Measurements from ENCODE around the gene DRICH1.

The DRICH1 gene

DNA sequence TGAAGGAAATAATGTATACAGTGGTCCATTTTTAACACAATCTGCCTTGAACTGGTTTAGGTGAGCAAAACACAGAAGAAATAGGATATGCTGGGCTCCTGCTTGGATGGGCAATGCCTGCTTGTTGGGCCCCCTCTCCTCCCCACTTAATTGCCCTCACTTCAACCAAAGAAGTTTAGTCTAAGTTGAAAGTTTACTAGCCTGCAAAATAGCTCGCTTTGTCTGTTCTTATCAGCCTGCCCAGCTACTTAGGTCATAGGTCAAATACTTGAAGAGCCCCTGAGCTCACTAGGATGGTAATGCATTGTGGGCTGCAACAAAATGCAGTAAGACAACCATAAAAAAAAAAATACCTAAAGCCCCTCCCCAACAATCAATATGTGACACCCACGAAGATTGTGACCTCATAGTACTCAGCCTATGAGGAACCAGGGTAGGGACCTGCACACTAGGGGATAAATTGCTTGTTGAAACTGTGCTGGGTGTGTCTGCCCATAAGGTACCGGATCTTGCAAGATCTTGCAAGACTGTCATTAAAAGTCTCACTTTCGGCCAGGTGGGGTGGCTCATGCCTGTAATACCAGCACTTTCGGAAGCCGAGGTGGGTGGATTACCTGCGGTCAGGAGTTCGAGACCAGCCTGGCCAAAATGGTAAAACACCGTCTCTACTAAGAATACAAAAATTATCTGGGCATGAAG, 10.9 kb downstream of the DRICH1 start:
- H3K27ac ChIP-seq (ENCODE audit: low read length): no peak overlapping the region
- no peak for DNase-seq (ENCODE audit: low read depth, low spot score)
- H3K4me1 ChIP-seq (ENCODE audit: control insufficient read depth, insufficient read depth, low read length): no peaks in the 10 kb centered on the region
- H3K36me3 ChIP-seq (ENCODE audit: control insufficient read depth, insufficient read depth, low read length): no peaks in the 10 kb centered on the region
- no CpG with 5 or more reads among the region's 9 CpGs for WGBS (ENCODE audit: insufficient coverage, insufficient read length)
- H3K4me3 ChIP-seq (ENCODE audit: low read length): no peak overlapping the region
- no peaks in the 10 kb centered on the region for H3K9me3 ChIP-seq (ENCODE audit: control insufficient read depth, insufficient read depth, low read length)
- H3K27me3 ChIP-seq (ENCODE audit: control insufficient read depth, insufficient read depth, low read length): no peaks in the 10 kb centered on the region

DNA sequence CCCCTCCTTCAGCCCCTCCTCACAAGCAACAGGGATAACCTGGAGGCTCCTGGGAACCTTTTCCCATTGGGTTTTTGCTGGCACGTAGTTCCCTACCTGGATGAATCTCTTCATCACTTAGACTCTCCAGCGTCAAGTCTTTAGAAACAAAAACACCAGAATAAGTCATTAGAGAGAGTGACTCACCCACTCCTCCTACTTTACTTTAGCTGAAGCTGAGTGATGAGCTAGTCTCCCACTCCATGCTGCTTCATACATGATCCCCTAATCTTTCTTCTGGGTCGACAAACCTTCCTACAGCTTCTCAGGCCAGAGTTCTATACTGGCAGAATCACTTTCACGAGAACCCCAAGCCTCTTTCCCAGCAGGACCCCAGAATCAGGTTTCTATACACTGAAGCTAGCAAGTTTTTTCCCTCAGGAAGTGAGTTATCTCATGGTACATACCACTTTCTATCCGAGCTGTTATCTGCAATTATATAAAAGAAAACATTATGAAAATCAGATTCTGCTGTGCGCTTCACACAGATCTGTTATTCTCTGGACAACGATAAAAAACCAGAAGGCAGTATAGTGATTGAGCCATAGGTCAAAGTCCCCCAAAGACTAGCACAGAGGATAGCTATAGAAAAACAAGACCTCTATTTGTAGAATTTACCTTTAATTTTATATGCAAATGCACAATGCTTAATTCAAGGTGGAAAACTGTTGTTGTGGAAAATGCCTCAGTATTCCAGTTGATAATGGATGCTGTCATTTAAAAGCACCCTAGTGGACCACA, 18.7 kb downstream of the DRICH1 start:
- H3K27ac ChIP-seq (ENCODE audit: low read length): no peak overlapping the region
- no peaks in the 10 kb centered on the region for H3K4me1 ChIP-seq (ENCODE audit: control insufficient read depth, insufficient read depth, low read length)
- no peaks in the 10 kb centered on the region for H3K9me3 ChIP-seq (ENCODE audit: control insufficient read depth, insufficient read depth, low read length)
- H3K27me3 ChIP-seq (ENCODE audit: control insufficient read depth, insufficient read depth, low read length): no peaks in the 10 kb centered on the region; the same call in 1 of the 2 replicates
- WGBS (ENCODE audit: insufficient coverage, insufficient read length): no CpG with 5 or more reads among the region's 7 CpGs
- no peak for DNase-seq (ENCODE audit: low read depth, low spot score)
- H3K36me3 ChIP-seq (ENCODE audit: control insufficient read depth, insufficient read depth, low read length): no peaks in the 10 kb centered on the region
- no peak overlapping the region for H3K4me3 ChIP-seq (ENCODE audit: low read length)

DNA sequence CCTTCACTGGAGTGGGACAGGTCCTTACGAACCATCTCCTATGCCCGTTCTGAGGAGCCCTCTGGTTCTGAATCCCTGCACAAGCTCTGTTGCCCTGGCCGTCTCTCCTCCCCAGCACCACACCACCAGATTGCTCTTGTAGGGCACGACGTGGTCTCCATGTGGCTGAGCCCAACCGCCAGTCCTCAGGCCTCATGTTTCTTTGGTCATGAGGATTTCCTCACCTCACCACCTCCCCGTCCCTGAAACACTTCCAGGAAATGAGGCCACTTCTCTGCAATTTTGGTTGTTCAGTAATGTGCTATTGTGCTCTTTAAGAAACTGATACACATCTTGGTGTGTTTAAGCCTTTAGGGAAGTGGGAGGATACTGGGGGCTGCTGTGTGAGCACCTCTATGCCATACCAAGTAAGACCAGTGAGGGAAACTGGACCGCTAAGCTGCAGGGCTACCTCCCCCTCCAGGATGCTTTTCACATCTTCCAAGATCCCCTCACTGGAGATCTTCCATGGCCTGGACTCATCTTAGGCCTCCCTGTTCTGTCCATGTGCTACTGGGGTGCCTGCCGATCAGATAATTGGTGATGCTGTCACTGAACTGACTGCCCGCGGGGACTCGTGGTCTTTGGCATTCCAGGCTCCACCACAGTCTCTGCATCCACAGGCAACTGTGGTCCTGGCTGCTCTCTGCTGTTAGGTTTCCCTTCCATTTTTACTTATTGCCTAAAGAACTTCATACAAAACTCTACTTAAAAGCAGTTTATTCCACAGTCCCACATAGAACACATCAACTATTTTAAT, 21.9 kb downstream of the DRICH1 start:
- Histone ChIP-seq H3K4me3 (ENCODE audit: low read length) (no peak overlapping the region), H3K4me1 (ENCODE audit: control insufficient read depth, insufficient read depth, low read length) (no peaks in the 10 kb centered on the region), H3K9me3 (ENCODE audit: control insufficient read depth, insufficient read depth, low read length) (no peaks in the 10 kb centered on the region), H3K27ac (ENCODE audit: low read length) (no peak overlapping the region), H3K27me3 (ENCODE audit: control insufficient read depth, insufficient read depth, low read length) (no peaks in the 10 kb centered on the region; the same call in 1 of the 2 replicates), H3K36me3 (ENCODE audit: control insufficient read depth, insufficient read depth, low read length) (no peaks in the 10 kb centered on the region)
- WGBS (ENCODE audit: insufficient coverage, insufficient read length): no CpG with 5 or more reads among the region's 12 CpGs
- DNase-seq (ENCODE audit: low read depth, low spot score): no peak

DNA sequence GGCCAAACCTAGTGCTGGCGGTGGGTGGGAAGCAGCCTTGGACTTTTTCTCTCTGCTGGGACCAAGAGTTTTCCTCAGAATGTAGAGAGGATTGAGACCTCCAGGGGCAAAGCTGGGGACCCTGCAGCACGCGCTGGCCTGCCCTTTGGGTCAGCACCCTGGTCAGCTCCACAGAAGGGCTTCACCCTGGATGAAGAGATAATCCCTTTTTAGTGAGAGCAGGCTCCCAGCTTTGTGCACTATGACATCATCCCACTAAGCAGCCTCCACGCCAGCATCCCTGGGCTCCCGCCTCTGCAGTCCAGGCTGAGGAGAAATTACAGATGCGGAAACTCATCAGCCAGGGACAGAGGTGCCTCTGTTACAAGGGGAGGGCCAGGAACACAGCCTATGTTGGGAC, 23.5 kb downstream of the DRICH1 start:
- Histone ChIP-seq H3K9me3 (ENCODE audit: control insufficient read depth, insufficient read depth, low read length) (no peaks in the 10 kb centered on the region), H3K27ac (ENCODE audit: low read length) (no peak overlapping the region), H3K4me3 (ENCODE audit: low read length) (no peak overlapping the region), H3K27me3 (ENCODE audit: control insufficient read depth, insufficient read depth, low read length) (no peaks in the 10 kb centered on the region; the same call in none of the 2 replicates), H3K36me3 (ENCODE audit: control insufficient read depth, insufficient read depth, low read length) (no peaks in the 10 kb centered on the region), H3K4me1 (ENCODE audit: control insufficient read depth, insufficient read depth, low read length) (no peaks in the 10 kb centered on the region)
- DNase-seq (ENCODE audit: low read depth, low spot score): no peak
- no CpG with 5 or more reads among the region's 6 CpGs for WGBS (ENCODE audit: insufficient coverage, insufficient read length)

DNA sequence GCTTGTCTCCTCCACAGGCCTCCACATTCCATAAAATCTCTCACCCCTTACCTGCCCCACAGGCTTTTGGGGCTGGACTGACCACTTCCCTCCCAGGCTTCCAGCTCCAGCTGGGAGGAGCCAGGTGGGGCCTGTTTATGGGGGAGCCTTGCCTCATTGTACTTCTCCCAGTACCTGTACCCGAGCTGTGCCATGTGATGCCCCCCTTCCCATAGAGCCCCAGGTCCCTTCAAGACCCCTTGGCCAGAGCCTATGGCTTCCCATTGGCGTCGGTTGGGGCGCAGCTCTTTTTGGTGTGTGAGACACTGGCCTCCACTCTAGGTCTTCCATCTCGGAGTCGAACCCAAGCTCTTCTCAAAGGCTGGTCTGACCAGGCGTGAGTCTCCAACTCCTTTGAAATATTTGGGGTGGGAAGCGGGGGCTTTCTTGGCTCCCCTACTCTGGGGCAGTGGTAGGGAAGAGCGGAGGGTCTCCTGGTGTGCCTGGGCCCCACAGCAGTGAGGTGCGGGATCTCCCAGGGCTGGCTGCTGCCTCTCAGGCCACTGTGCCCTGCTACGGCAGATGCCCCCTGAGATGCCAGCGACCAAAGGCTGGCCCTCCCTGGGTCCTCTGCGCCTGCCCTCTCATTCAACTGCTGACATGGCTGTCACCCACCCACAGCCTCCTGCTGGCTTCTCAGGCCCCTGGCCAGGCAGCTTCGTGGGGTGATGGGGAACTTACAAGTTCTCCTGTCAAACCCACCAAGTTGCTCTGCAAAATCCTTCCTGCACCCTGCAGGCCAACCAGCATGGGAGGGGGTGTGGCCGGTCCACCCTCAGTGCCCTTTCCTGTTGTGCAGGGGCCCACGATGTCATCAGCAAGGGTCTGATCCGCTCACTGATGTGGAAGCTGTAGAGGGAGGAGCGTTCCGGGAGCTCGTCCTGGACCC, 25.7 kb downstream of the DRICH1 start:
- Histone ChIP-seq H3K4me3 (ENCODE audit: low read length) (no peak overlapping the region), H3K27me3 (ENCODE audit: control insufficient read depth, insufficient read depth, low read length) (no peaks in the 10 kb centered on the region; the same call in 1 of the 2 replicates), H3K36me3 (ENCODE audit: control insufficient read depth, insufficient read depth, low read length) (no peaks in the 10 kb centered on the region), H3K4me1 (ENCODE audit: control insufficient read depth, insufficient read depth, low read length) (no peaks in the 10 kb centered on the region), H3K9me3 (ENCODE audit: control insufficient read depth, insufficient read depth, low read length) (no peaks in the 10 kb centered on the region), H3K27ac (ENCODE audit: low read length) (no peak overlapping the region)
- no peak for DNase-seq (ENCODE audit: low read depth, low spot score)
- WGBS (ENCODE audit: insufficient coverage, insufficient read length): no CpG with 5 or more reads among the region's 20 CpGs

DNA sequence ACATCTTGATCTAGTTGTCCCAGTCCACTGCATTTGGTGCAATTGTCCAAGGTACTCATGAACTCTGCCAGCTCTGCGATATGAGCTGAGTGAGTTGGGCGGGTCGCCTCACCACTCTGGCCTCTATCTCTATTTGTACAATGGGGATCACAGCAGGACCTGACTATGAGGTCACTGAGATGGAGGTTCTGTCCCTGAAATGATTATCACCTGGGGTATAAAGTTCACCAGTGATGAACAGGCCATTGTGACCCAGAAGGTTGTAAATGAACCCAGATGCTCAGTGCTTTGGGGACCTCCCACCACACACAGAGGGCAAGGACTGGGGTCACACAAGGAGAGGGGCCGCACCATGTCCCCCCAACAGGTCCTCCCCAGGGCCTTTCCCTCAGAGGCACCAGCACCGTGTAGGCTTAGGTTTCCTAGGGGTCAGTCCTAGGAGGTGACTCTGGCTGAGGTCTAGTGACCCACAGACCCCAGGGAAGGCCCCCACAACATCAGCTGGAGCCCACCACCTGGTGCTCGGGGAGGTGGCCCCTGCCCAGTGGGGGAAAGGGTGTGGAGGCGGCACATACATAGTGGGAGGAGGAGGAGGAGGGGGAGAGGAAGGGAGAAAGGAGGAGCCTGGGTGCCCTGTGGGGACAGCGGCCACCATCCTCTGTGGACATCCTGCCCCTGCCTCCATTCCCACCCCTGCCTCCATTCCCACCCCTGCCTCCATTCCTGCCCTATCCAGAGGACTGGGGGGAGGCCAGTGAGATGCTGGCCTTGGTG, 27.0 kb downstream of the DRICH1 start:
- H3K4me3 ChIP-seq (ENCODE audit: low read length): no peak overlapping the region
- H3K36me3 ChIP-seq (ENCODE audit: control insufficient read depth, insufficient read depth, low read length): no peaks in the 10 kb centered on the region
- no peak overlapping the region for H3K27ac ChIP-seq (ENCODE audit: low read length)
- H3K4me1 ChIP-seq (ENCODE audit: control insufficient read depth, insufficient read depth, low read length): no peaks in the 10 kb centered on the region
- DNase-seq (ENCODE audit: low read depth, low spot score): no peak
- no peaks in the 10 kb centered on the region; the same call in 1 of the 2 replicates for H3K27me3 ChIP-seq (ENCODE audit: control insufficient read depth, insufficient read depth, low read length)
- no peaks in the 10 kb centered on the region for H3K9me3 ChIP-seq (ENCODE audit: control insufficient read depth, insufficient read depth, low read length)
- no CpG with 5 or more reads among the region's 8 CpGs for WGBS (ENCODE audit: insufficient coverage, insufficient read length)

DNA sequence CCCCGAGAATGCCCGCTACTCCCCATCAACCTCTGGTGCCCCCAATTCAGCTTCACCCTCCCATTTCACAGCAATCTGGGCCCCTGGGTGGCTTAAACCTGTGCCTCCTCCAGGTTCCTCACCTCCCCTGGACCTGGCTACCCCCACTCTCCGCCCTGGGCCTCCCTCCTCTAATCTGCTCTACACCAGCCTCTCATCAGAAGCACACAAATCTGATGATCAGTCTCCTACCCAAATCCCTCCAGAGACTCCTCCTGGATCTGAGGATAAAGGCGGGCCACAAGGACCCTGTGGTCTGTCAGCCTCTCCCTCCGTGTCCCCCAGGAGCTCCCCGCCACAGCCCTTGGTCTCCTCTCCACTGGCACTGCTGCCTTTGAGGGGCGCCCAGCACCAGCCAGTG, 28.9 kb downstream of the DRICH1 start:
- no CpG with 5 or more reads among the region's 7 CpGs for WGBS (ENCODE audit: insufficient coverage, insufficient read length)
- no peaks in the 10 kb centered on the region; the same call in 1 of the 2 replicates for H3K27me3 ChIP-seq (ENCODE audit: control insufficient read depth, insufficient read depth, low read length)
- no peaks in the 10 kb centered on the region for H3K36me3 ChIP-seq (ENCODE audit: control insufficient read depth, insufficient read depth, low read length)
- no peak overlapping the region for H3K27ac ChIP-seq (ENCODE audit: low read length)
- H3K4me3 ChIP-seq (ENCODE audit: low read length): no peak overlapping the region
- H3K4me1 ChIP-seq (ENCODE audit: control insufficient read depth, insufficient read depth, low read length): no peaks in the 10 kb centered on the region
- H3K9me3 ChIP-seq (ENCODE audit: control insufficient read depth, insufficient read depth, low read length): no peaks in the 10 kb centered on the region
- no peak for DNase-seq (ENCODE audit: low read depth, low spot score)

DNA sequence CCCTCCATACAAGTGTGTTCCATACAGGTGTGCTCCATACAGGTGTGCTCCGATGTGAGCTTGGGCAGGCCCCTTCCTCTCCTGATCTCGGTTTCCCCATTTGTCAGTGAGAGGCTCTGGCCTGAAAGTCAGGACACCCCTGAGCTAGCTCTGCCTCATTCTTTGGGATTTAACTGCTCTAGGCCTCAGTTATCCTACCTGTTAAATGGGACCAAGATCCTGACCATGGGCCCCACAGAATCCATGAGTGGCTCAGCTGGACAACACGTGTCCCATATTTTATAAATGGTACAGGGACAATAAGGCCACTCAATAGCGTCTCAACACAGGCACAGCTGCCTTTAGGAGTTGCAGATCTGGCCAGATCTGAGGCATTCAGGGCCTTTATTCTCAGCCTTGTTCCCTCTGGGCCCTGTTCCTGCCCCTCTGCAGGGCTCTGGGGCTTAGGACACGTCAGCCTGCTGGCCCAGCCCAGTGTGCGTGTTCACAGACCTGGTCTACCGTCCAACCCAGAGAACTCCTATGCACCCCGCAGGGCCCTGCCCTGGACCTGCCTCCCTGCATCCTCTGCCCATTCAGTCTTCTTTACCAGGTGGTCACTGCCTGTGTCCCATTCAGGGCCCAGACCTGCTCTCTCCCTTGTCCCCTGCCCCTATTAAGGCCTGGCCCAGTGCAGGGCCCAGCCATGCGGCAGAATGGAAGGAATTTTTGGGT, 33.2 kb downstream of the DRICH1 start:
- H3K9me3 ChIP-seq (ENCODE audit: control insufficient read depth, insufficient read depth, low read length): no peaks in the 10 kb centered on the region
- no CpG with 5 or more reads among the region's 9 CpGs for WGBS (ENCODE audit: insufficient coverage, insufficient read length)
- H3K36me3 ChIP-seq (ENCODE audit: control insufficient read depth, insufficient read depth, low read length): no peaks in the 10 kb centered on the region
- no peaks in the 10 kb centered on the region for H3K4me1 ChIP-seq (ENCODE audit: control insufficient read depth, insufficient read depth, low read length)
- H3K27ac ChIP-seq (ENCODE audit: low read length): no peak overlapping the region
- H3K4me3 ChIP-seq (ENCODE audit: low read length): no peak overlapping the region
- no peaks in the 10 kb centered on the region; the same call in 1 of the 2 replicates for H3K27me3 ChIP-seq (ENCODE audit: control insufficient read depth, insufficient read depth, low read length)
- no peak for DNase-seq (ENCODE audit: low read depth, low spot score)

Measured in iPS DF 6.9 (cell line).